Chondrocyte (in vitro differentiated cells): Measurements from ENCODE around the gene ZNF714. TPM values are rescaled to one million over a fixed set of nuclear protein-coding genes. Genes with fewer than 3 reads are reported as not detected.

Source experiments
- DNase-seq: peaks from one replicate; pipeline ENCODE4 v3.0.0; 2021; ENCODE audit warnings: mixed read lengths, low spot score
- H3K27ac Mint-ChIP-seq: one replicate; pipeline ENCODE4 v1.8.0; 2021; ENCODE audit warnings: mild to moderate bottlenecking, moderate library complexity, mixed read lengths; ENCODE audit not compliant: unreplicated experiment
- H3K27me3 Mint-ChIP-seq: 2 replicates; pipeline ENCODE4 v1.8.0; 2021; ENCODE audit warnings: low read depth, mixed read lengths
- H3K36me3 Mint-ChIP-seq: 2 replicates; pipeline ENCODE4 v1.8.0; 2021; ENCODE audit warnings: low read depth, mixed read lengths
- H3K4me1 Mint-ChIP-seq: 2 replicates; pipeline ENCODE4 v1.8.0; 2021; ENCODE audit warnings: low read depth, mild to moderate bottlenecking, mixed read lengths
- H3K4me3 Mint-ChIP-seq: one replicate; pipeline ENCODE4 v1.8.0; 2021; ENCODE audit warnings: mild to moderate bottlenecking, moderate library complexity, mixed read lengths; ENCODE audit not compliant: unreplicated experiment
- H3K9me3 Mint-ChIP-seq: 2 replicates; pipeline ENCODE4 v1.8.0; 2021; ENCODE audit warnings: low read depth, mixed read lengths
- total RNA-seq: library from RNA; stranded (reverse); gene quantifications from 3 replicates; pipeline ENCODE4 v1.2.1, GENCODE V29; 2021
- TF ChIP-seq, protein P1 (sequence below): fragments of 200-600 bp; sonication (generic); IDR thresholded peaks from 2 replicates; pipeline ENCODE4 v1.5.0; 2021; ENCODE audit warnings: antibody characterized with exemption, mild to moderate bottlenecking, moderate library complexity

ZNF714 gene
- total RNA-seq, 1 donor from 2014 or later = 5.0 TPM

DNA sequence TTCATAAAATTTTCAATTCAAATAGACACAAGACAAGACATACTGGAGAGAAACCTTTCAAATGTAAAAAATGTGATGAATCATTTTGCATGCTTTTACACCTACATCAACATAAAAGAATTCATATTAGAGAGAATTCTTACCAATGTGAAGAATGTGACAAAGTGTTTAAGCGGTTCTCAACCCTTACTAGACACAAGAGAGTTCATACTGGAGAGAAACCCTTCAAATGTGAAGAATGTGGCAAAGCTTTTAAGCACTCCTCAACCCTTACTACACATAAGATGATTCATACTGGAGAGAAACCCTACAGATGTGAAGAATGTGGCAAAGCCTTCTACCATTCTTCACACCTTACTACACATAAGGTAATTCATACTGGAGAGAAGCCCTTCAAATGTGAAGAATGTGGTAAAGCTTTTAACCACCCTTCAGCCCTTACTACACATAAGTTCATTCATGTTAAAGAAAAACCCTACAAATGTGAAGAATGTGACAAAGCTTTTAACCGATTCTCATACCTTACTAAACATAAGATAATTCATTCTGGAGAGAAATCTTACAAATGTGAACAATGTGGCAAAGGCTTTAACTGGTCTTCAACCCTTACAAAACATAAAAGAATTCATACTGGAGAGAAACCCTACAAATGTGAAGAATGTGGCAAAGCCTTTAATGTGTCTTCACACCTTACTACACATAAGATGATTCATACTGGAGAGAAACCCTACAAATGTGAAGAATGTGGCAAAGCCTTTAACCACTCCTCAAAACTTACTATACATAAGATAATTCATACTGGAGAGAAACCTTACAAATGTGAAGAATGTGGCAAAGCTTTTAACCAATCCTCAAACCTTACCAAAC, 35.3 kb downstream of the ZNF714 start:
- DNase-seq = no peak
- no peak overlapping the region for H3K27ac Mint-ChIP-seq
- TF ChIP-seq, protein P1, sequence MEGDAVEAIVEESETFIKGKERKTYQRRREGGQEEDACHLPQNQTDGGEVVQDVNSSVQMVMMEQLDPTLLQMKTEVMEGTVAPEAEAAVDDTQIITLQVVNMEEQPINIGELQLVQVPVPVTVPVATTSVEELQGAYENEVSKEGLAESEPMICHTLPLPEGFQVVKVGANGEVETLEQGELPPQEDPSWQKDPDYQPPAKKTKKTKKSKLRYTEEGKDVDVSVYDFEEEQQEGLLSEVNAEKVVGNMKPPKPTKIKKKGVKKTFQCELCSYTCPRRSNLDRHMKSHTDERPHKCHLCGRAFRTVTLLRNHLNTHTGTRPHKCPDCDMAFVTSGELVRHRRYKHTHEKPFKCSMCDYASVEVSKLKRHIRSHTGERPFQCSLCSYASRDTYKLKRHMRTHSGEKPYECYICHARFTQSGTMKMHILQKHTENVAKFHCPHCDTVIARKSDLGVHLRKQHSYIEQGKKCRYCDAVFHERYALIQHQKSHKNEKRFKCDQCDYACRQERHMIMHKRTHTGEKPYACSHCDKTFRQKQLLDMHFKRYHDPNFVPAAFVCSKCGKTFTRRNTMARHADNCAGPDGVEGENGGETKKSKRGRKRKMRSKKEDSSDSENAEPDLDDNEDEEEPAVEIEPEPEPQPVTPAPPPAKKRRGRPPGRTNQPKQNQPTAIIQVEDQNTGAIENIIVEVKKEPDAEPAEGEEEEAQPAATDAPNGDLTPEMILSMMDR = no peak
- peaks cover 34% of the 10 kb centered on the region for H3K9me3 Mint-ChIP-seq
- no peak overlapping the region for H3K4me3 Mint-ChIP-seq
- peaks cover 36% of the 10 kb centered on the region for H3K36me3 Mint-ChIP-seq
- peaks cover 15% of the 10 kb centered on the region for H3K4me1 Mint-ChIP-seq
- H3K27me3 Mint-ChIP-seq = no peaks in the 10 kb centered on the region

DNA sequence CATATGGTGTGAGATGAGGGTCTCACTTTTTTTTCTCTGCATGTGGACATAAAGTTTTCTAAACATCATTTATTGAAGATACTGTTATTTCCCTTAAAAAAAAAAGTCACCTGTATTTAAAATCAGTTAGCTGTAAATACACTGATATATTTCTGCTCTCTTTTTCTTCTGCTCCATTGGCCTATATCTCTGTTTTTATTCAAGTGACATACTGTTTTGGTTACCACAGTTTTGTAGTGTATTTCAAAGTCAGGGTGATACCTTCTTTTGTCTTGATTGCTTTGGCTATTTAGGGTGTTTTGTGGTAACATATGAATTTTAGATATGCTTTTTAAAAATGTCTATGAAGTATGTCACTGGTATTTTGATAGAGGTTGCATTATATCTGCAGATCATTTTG, 44.1 kb downstream of the ZNF714 start:
- TF ChIP-seq, protein P1 = no peak
- DNase-seq = no peak
- H3K4me3 Mint-ChIP-seq = no peak overlapping the region
- peaks cover 12% of the 10 kb centered on the region for H3K36me3 Mint-ChIP-seq
- H3K27ac Mint-ChIP-seq = no peak overlapping the region
- H3K4me1 Mint-ChIP-seq = peaks cover 15% of the 10 kb centered on the region
- peaks cover 19% of the 10 kb centered on the region for H3K9me3 Mint-ChIP-seq
- no peaks in the 10 kb centered on the region for H3K27me3 Mint-ChIP-seq

DNA sequence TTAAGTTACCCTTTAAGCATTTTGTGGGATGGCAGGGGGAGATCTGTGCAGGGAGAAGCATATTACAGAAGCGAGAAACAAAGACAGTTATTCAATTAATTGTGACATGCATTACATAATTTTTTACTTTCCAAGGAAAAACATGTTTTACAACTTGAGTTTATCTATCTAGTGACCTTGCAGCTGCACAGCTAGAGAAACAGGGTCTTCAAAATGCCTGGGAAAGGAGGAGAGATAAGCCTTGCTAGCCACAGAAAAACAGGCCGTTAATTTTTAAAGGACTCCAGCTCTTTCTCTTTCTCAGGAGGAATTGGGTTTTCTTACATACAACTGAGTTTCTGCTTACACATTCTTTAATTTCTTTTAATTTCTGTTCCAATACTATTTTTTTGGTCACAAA, 45.0 kb downstream of the ZNF714 start:
- H3K9me3 Mint-ChIP-seq = peaks cover 19% of the 10 kb centered on the region
- no peaks in the 10 kb centered on the region for H3K27me3 Mint-ChIP-seq
- TF ChIP-seq, protein P1 = no peak
- no peak for DNase-seq
- H3K36me3 Mint-ChIP-seq = peaks cover 12% of the 10 kb centered on the region
- no peak overlapping the region for H3K27ac Mint-ChIP-seq
- peaks cover 15% of the 10 kb centered on the region for H3K4me1 Mint-ChIP-seq
- H3K4me3 Mint-ChIP-seq = no peak overlapping the region

DNA sequence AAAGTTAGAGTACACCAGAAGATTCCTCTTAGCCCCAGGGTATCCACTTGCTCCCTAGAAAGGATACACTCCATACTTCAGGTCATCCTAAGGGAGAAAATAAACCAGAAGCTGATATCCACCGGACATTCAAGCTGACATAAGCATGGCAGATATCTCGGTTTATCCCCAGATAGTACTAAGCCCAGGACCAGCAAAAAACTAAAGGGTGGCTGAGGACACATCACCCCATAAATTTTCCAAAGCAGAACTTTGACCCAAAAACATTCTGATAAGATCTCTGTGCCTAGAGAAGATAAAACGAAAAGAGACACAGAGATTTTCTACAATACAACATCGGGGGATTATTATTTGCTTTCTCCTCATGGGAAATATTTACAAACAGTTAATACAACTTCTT, 45.9 kb downstream of the ZNF714 start:
- peaks cover 12% of the 10 kb centered on the region for H3K36me3 Mint-ChIP-seq
- H3K9me3 Mint-ChIP-seq = peaks cover 19% of the 10 kb centered on the region
- no peak overlapping the region for H3K4me3 Mint-ChIP-seq
- H3K27me3 Mint-ChIP-seq = no peaks in the 10 kb centered on the region
- H3K27ac Mint-ChIP-seq = no peak overlapping the region
- TF ChIP-seq, protein P1 = no peak
- H3K4me1 Mint-ChIP-seq = peaks cover 15% of the 10 kb centered on the region
- DNase-seq = no peak

DNA sequence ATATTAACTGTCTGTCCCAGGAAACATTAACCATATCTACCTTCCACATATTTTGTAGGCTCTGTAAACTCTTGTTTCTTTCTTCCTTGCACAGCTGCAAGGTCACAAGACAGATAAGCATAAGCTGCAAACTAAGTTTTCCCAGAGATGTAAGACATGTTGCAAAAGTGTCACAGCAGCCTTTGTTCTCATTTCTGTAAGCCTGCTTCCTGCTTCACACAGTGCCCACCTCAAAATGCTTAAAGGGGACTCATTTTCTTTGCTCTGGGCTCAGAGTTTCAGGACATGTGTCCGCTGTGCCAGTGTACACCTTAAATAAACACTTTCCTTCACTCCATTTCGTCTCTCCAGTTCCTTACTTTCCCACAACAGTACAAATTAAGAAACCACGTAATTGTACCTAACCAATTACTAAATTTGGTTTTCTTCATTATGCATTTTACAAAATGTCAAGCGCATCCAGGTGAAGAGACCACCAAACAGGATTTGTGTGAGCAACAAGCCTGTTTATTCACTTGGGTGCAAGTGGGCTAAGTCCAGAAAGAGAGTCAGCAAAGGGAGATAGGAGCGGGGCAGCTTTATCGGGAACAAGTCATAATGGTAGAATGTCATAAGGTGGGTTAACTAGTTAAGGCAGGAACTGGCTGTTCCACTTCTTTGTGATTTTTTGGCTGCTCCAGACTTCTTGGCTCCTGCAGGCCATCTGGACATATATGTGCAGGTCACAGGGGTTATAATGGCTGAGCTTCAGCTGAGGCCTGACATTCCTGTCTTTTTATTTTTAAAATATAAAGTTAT, 47.1 kb downstream of the ZNF714 start:
- Mint-ChIP-seq H3K27ac (no peak overlapping the region), H3K4me1 (peaks cover 11% of the 10 kb centered on the region), H3K4me3 (no peak overlapping the region), H3K27me3 (no peaks in the 10 kb centered on the region), H3K9me3 (peaks cover 19% of the 10 kb centered on the region), H3K36me3 (peaks cover 12% of the 10 kb centered on the region)
- TF ChIP-seq, protein P1 = no peak
- DNase-seq = no peak
